Neural cell (in vitro differentiated cells): ENCODE results near the gene ABCA8. TPM values are rescaled to one million over a fixed set of nuclear protein-coding genes. Genes with fewer than 3 reads are reported as not detected.

Experiments
- H2AFZ ChIP-seq: fragments of 200-600, 300-800 bp; sonication (generic), shearing (Covaris generic); 2 replicates; pipeline ENCODE4 v1.6.0; 2014; ENCODE audit warnings: low read depth, mild to moderate bottlenecking, antibody characterized with exemption, low read length, moderate library complexity
- H3F3A ChIP-seq: fragments of 200-600 bp; shearing (Covaris generic); 2 replicates; pipeline ENCODE4 v1.6.1; 2016; ENCODE audit warnings: mild to moderate bottlenecking, moderate library complexity, mixed read lengths, antibody characterized with exemption, low read length; ENCODE audit not compliant: insufficient read depth, poor library complexity, severe bottlenecking
- H3K27ac ChIP-seq: fragments of 200-600, 300-800 bp; sonication (generic), shearing (Covaris generic); 2 replicates; pipeline ENCODE4 v1.5.1; 2014; ENCODE audit warnings: mild to moderate bottlenecking, low read length, moderate library complexity
- H3K27me3 ChIP-seq: fragments of 300-800, 200-600 bp; sonication (generic), shearing (Covaris generic); 2 replicates; pipeline ENCODE4 v1.6.0; 2014; ENCODE audit warnings: mild to moderate bottlenecking, low read depth, low read length, moderate library complexity; ENCODE audit not compliant: insufficient read depth
- H3K36me3 ChIP-seq: fragments of 300-800, 200-600 bp; sonication (generic), shearing (Covaris generic); 2 replicates; pipeline ENCODE4 v1.5.1; 2014; ENCODE audit warnings: mild to moderate bottlenecking, antibody characterized with exemption, low read length, moderate library complexity; ENCODE audit not compliant: insufficient read depth
- H3K4me2 ChIP-seq: fragments of 300-800, 200-600 bp; sonication (generic), shearing (Covaris generic); 2 replicates; pipeline ENCODE4 v1.6.0; 2014; ENCODE audit warnings: mild to moderate bottlenecking, low read length
- H3K4me3 ChIP-seq: fragments of 300-800, 200-600 bp; sonication (generic), shearing (Covaris generic); 2 replicates; pipeline ENCODE4 v1.5.1; 2014; ENCODE audit warnings: mild to moderate bottlenecking, low read length, moderate library complexity
- H3K79me2 ChIP-seq: fragments of 200-600 bp; shearing (Covaris generic); replicated peaks from 2 replicates; pipeline ENCODE4 v1.6.0; 2014; ENCODE audit warnings: mild to moderate bottlenecking, low read length, moderate library complexity; ENCODE audit not compliant: insufficient read depth
- H3K9ac ChIP-seq: fragments of 300-800, 200-600 bp; sonication (generic), shearing (Covaris generic); 2 replicates; pipeline ENCODE4 v1.6.1; 2016; ENCODE audit warnings: mild to moderate bottlenecking, low read length, mixed read lengths
- H3K9me2 ChIP-seq: fragments of 200-600 bp; shearing (Covaris generic); 2 replicates; pipeline ENCODE4 v1.6.1; 2016; ENCODE audit warnings: mild to moderate bottlenecking, low read length, mixed read lengths; ENCODE audit not compliant: insufficient read depth
- H3K9me3 ChIP-seq: fragments of 200-600, 300-800 bp; sonication (generic), shearing (Covaris generic); 2 replicates; pipeline ENCODE4 v1.6.1; 2016; ENCODE audit warnings: mild to moderate bottlenecking, mixed run types, low read length, moderate library complexity, mixed read lengths
- H4K20me1 ChIP-seq: fragments of 200-600 bp; shearing (Covaris generic); 2 replicates; pipeline ENCODE4 v1.6.1; 2016; ENCODE audit warnings: mild to moderate bottlenecking, mixed run types; ENCODE audit not compliant: insufficient read depth
- EP300 ChIP-seq: fragments of 450-650 bp; conservative IDR thresholded peaks from 2 replicates; pipeline ENCODE4 v1.6.1; 2014; ENCODE audit warnings: antibody characterized with exemption, mild to moderate bottlenecking, moderate library complexity; ENCODE audit not compliant: poor library complexity, severe bottlenecking
- EZH2 ChIP-seq: fragments of 200-600, 300-800 bp; shearing (Covaris generic), sonication (generic); IDR thresholded peaks from 2 replicates; pipeline ENCODE4 v1.6.1; 2014; ENCODE audit warnings: antibody characterized with exemption, low read length, borderline replicate concordance, mild to moderate bottlenecking; ENCODE audit not compliant: insufficient read depth, poor library complexity, severe bottlenecking
- MXI1 ChIP-seq: fragments of 450-650 bp; conservative IDR thresholded peaks from 2 replicates; pipeline ENCODE4 v1.6.1; 2014; ENCODE audit warnings: antibody characterized with exemption, mild to moderate bottlenecking; ENCODE audit not compliant: poor library complexity, severe bottlenecking
- POLR2AphosphoS5 ChIP-seq: IDR thresholded peaks from 2 replicates; pipeline ENCODE4 v1.6.1; 2012
- RAD21 ChIP-seq: fragments of 450-650 bp; conservative IDR thresholded peaks from 2 replicates; pipeline ENCODE4 v1.6.1; 2014; ENCODE audit warnings: antibody characterized with exemption, mild to moderate bottlenecking, moderate library complexity
- SMC3 ChIP-seq: fragments of 450-650 bp; conservative IDR thresholded peaks from 2 replicates; pipeline ENCODE4 v1.6.1; 2014; ENCODE audit warnings: antibody characterized with exemption, mild to moderate bottlenecking, moderate library complexity; ENCODE audit not compliant: poor library complexity
- TAF1 ChIP-seq: IDR thresholded peaks from 2 replicates; pipeline ENCODE4 v1.6.1; 2012; ENCODE audit warnings: low read depth
- polyA plus RNA-seq: library from polyadenylated mRNA; depleted of rRNA; stranded (reverse); fragments of >200 nt; gene quantifications from 2 replicates; pipeline ENCODE4 v1.2.3, GENCODE V29; 2014
- TF ChIP-seq, protein P1 (sequence below): IDR thresholded peaks from 2 replicates; pipeline ENCODE4 v1.6.1; 2012; ENCODE audit warnings: borderline replicate concordance
- TF ChIP-seq, protein P2 (sequence below): fragments of 450-650 bp; IDR thresholded peaks from 2 replicates; pipeline ENCODE4 v1.5.1; 2014; ENCODE audit warnings: antibody characterized with exemption, mild to moderate bottlenecking, moderate library complexity; ENCODE audit not compliant: poor library complexity, severe bottlenecking

Gene ABCA8
- polyA plus RNA-seq, 1 donor from 2014 or later, result not detected

DNA sequence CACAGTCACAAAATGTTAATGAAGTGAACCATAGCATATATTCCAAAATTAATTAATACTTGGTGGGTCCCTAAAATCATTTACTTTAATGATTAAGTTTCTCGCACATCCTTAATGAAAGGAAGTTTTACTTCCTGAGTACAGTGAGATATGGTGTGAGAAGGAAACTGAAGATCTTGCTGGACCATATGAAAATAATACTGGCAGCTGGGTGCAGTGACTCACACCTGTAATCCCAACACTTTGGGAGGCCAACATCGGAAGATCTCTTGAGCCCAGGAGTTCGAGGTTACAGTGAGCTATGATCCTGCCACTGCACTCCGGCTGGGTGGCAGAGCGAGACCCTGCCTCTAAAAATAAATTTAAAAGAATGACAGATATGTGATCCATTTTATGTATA, 62.5 kb downstream of the ABCA8 start:
- no peak overlapping the region for H2AFZ ChIP-seq
- no peaks in the 10 kb centered on the region for H3K79me2 ChIP-seq
- no peak overlapping the region for H3K27ac ChIP-seq
- H3K27me3 ChIP-seq, result no peaks in the 10 kb centered on the region
- H3K9me3 ChIP-seq, result no peaks in the 10 kb centered on the region
- TF ChIP-seq MXI1 (no peak), RAD21 (no peak), TAF1 (no peak), EP300 (no peak), POLR2AphosphoS5 (no peak), SMC3 (no peak), EZH2 (no peak)
- TF ChIP-seq, protein P1, sequence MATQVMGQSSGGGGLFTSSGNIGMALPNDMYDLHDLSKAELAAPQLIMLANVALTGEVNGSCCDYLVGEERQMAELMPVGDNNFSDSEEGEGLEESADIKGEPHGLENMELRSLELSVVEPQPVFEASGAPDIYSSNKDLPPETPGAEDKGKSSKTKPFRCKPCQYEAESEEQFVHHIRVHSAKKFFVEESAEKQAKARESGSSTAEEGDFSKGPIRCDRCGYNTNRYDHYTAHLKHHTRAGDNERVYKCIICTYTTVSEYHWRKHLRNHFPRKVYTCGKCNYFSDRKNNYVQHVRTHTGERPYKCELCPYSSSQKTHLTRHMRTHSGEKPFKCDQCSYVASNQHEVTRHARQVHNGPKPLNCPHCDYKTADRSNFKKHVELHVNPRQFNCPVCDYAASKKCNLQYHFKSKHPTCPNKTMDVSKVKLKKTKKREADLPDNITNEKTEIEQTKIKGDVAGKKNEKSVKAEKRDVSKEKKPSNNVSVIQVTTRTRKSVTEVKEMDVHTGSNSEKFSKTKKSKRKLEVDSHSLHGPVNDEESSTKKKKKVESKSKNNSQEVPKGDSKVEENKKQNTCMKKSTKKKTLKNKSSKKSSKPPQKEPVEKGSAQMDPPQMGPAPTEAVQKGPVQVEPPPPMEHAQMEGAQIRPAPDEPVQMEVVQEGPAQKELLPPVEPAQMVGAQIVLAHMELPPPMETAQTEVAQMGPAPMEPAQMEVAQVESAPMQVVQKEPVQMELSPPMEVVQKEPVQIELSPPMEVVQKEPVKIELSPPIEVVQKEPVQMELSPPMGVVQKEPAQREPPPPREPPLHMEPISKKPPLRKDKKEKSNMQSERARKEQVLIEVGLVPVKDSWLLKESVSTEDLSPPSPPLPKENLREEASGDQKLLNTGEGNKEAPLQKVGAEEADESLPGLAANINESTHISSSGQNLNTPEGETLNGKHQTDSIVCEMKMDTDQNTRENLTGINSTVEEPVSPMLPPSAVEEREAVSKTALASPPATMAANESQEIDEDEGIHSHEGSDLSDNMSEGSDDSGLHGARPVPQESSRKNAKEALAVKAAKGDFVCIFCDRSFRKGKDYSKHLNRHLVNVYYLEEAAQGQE, result no peak
- TF ChIP-seq, protein P2, sequence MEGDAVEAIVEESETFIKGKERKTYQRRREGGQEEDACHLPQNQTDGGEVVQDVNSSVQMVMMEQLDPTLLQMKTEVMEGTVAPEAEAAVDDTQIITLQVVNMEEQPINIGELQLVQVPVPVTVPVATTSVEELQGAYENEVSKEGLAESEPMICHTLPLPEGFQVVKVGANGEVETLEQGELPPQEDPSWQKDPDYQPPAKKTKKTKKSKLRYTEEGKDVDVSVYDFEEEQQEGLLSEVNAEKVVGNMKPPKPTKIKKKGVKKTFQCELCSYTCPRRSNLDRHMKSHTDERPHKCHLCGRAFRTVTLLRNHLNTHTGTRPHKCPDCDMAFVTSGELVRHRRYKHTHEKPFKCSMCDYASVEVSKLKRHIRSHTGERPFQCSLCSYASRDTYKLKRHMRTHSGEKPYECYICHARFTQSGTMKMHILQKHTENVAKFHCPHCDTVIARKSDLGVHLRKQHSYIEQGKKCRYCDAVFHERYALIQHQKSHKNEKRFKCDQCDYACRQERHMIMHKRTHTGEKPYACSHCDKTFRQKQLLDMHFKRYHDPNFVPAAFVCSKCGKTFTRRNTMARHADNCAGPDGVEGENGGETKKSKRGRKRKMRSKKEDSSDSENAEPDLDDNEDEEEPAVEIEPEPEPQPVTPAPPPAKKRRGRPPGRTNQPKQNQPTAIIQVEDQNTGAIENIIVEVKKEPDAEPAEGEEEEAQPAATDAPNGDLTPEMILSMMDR, result no peak
- no peaks in the 10 kb centered on the region for H4K20me1 ChIP-seq
- H3K4me2 ChIP-seq, result no peak overlapping the region
- no peaks in the 10 kb centered on the region for H3K36me3 ChIP-seq
- H3F3A ChIP-seq, result no peaks in the 10 kb centered on the region
- no peak overlapping the region for H3K4me3 ChIP-seq
- no peaks in the 10 kb centered on the region for H3K9me2 ChIP-seq
- no peak overlapping the region for H3K9ac ChIP-seq

DNA sequence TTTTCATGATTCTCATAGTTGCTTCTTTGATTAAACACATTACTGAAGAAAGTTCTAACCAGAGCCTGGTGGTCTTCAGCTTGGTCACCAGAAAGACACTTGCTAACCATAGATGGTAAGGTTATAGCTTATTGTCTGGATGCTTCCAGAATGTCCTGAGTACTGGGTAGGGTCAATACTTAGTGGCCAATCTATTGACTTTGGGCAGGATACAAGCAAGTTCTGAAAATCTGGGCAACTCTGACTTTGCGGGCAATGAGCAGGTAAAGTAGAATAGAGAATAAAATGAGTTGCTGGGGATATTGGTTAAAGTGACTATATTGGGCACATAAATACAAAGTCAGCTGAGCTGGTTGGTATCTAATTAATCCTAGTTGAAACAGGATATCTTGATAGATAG, 63.0 kb downstream of the ABCA8 start:
- Histone ChIP-seq H3K9ac (no peak overlapping the region), H3K4me2 (no peak overlapping the region), H3F3A (no peaks in the 10 kb centered on the region), H3K9me2 (no peaks in the 10 kb centered on the region), H4K20me1 (no peaks in the 10 kb centered on the region), H3K4me3 (no peak overlapping the region), H2AFZ (no peak overlapping the region), H3K27ac (no peak overlapping the region), H3K27me3 (no peaks in the 10 kb centered on the region), H3K79me2 (no peaks in the 10 kb centered on the region), H3K9me3 (no peaks in the 10 kb centered on the region), H3K36me3 (no peaks in the 10 kb centered on the region)
- TF ChIP-seq TAF1 (no peak), MXI1 (no peak), EZH2 (no peak), POLR2AphosphoS5 (no peak), SMC3 (no peak), EP300 (no peak), RAD21 (no peak)
- TF ChIP-seq, protein P2, result no peak
- TF ChIP-seq, protein P1, result no peak
